ENCODE data around the gene OR2C1.

Gene OR2C1

GRCh38 chr16:3355589-3355988 is at the start of gene OR2C1:
OR2C1 (plus strand) TSS chr16:3355889; CDS start chr16:3355941, 52 bp downstream.
- FAIRE-seq: no peak

GRCh38 chr16:3306078-3306477 is 49.6 kb upstream of the OR2C1 start:
- no peak for DNase-seq (ENCODE audit: insufficient read length, low spot score)
- FAIRE-seq: no peak
- no peak for TF ChIP-seq POLR2A (IDR thresholded peaks at IDR 0.05; ENCODE audit: low read depth, low read length)

More at GRCh38 chr16:3355589-3355988, at the start of gene OR2C1:
- TF ChIP-seq POLR2A (IDR thresholded peaks at IDR 0.05; ENCODE audit: low read depth, low read length): no peak
- no peak for DNase-seq (ENCODE audit: insufficient read length, low spot score)

GRCh38 chr16:3311496-3311895 is 44.2 kb upstream of the OR2C1 start:
- DNase-seq (ENCODE audit: insufficient read length, low spot score): no peak
- no peak for TF ChIP-seq POLR2A (IDR thresholded peaks at IDR 0.05; ENCODE audit: low read depth, low read length)
- FAIRE-seq: no peak

GRCh38 chr16:3317315-3317999 is 38.2 kb upstream of the OR2C1 start:
- FAIRE-seq (no peak), DNase-seq (ENCODE audit: insufficient read length, low spot score) (no peak)

DNA sequence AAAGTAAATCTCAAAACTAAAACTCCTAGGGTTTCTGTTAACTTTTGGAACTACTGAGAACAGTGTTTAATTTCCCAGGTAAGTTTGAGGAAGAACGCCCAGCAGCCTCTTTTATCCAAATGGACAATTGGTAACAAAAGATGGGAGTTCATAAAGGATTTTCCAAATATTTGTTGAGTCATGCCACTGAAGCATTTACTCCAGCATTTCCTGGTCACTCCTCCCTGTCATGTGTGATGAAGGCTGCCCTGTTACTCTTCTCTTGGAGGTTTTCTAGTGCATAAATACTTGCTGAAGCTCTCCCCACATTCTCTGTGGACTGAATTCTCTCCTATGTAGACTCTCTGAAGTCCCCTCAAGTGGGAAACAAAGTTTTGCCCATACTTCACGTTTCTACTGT is 33.9 kb upstream of the OR2C1 start:
- DNase-seq (ENCODE audit: insufficient read length, low spot score) (no peak), FAIRE-seq (no peak)
- TF ChIP-seq POLR2A (IDR thresholded peaks at IDR 0.05; ENCODE audit: low read depth, low read length): no peak

More at GRCh38 chr16:3317315-3317999, 38.2 kb upstream of the OR2C1 start:
- TF ChIP-seq POLR2A (IDR thresholded peaks at IDR 0.05; ENCODE audit: low read depth, low read length): no peak

GRCh38 chr16:3327514-3327913 is 28.2 kb upstream of the OR2C1 start:
- DNase-seq (ENCODE audit: insufficient read length, low spot score) (no peak), FAIRE-seq (no peak)
- TF ChIP-seq POLR2A (IDR thresholded peaks at IDR 0.05; ENCODE audit: low read depth, low read length): no peak

- DNase-seq (ENCODE audit: insufficient read length, low spot score) (no peak), FAIRE-seq (no peak)
- no peak for TF ChIP-seq POLR2A (IDR thresholded peaks at IDR 0.05; ENCODE audit: low read depth, low read length)
Measured at GRCh38 chr16:3328104-3328503, 27.6 kb upstream of the OR2C1 start.

- FAIRE-seq: no peak
- no peak for DNase-seq (ENCODE audit: insufficient read length, low spot score)
- TF ChIP-seq POLR2A (IDR thresholded peaks at IDR 0.05; ENCODE audit: low read depth, low read length): no peak
Measured at GRCh38 chr16:3328643-3329042, 27.0 kb upstream of the OR2C1 start.

- FAIRE-seq: no peak
- no peak for TF ChIP-seq POLR2A (IDR thresholded peaks at IDR 0.05; ENCODE audit: low read depth, low read length)
Measured at GRCh38 chr16:3346041-3346440, 9.6 kb upstream of the OR2C1 start.

DNA sequence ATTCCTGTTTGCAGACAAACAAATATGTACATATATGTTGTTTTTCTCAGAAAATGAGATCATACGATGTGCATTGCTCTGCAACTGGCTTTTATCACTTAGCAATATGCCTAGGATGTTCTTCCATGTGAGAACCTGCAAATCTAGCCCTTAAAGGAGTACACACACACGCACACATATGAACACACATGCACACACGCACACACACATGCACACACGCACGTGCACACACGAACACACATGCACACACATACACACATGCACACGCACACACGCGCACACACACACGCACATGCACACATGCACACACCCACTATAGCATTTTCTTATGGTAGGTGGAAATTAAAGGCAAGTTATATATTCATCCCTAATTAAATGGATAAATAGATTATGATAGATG is 8.1 kb upstream of the OR2C1 start:
- TF ChIP-seq POLR2A (IDR thresholded peaks at IDR 0.05; ENCODE audit: low read depth, low read length): no peak
- FAIRE-seq (no peak), DNase-seq (ENCODE audit: insufficient read length, low spot score) (no peak)

More at GRCh38 chr16:3346041-3346440, 9.6 kb upstream of the OR2C1 start:
- DNase-seq (ENCODE audit: insufficient read length, low spot score): no peak

GRCh38 chr16:3348547-3349167 is 7.0 kb upstream of the OR2C1 start:
- DNase-seq (ENCODE audit: insufficient read length, low spot score): no peak
- no peak for FAIRE-seq
- no peak for TF ChIP-seq POLR2A (IDR thresholded peaks at IDR 0.05; ENCODE audit: low read depth, low read length)

- no peak for FAIRE-seq
- DNase-seq (ENCODE audit: insufficient read length, low spot score): no peak
- TF ChIP-seq POLR2A (IDR thresholded peaks at IDR 0.05; ENCODE audit: low read depth, low read length): no peak
Measured at GRCh38 chr16:3349175-3349574, 6.5 kb upstream of the OR2C1 start.

GRCh38 chr16:3356118-3356517 is 429 bp downstream of the OR2C1 start:
- FAIRE-seq: no peak
- DNase-seq (ENCODE audit: insufficient read length, low spot score): no peak
- TF ChIP-seq POLR2A (IDR thresholded peaks at IDR 0.05; ENCODE audit: low read depth, low read length): no peak

- no peak for FAIRE-seq
- no peak for TF ChIP-seq POLR2A (IDR thresholded peaks at IDR 0.05; ENCODE audit: low read depth, low read length)
- DNase-seq (ENCODE audit: insufficient read length, low spot score): no peak
Measured at GRCh38 chr16:3358871-3359270, 3.2 kb downstream of the OR2C1 start.

DNA sequence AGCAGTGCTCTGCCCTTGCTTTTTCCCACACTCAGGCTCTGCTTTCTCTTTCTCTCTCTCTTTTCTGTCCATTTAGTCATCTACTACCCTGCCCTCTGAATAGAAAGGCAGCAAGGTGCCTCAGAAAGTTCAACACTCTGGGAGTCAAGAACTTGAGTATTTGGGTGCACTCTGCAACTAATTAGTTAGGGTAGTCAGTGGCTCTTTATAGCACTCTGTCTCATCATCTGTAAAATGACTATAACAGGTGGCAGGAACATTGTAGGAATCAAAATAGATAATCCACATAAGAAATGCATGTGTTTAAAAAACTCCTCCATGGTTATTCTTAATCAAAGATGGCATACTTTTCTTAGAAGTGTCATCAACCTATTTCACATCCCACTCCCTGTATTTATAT is 7.2 kb downstream of the OR2C1 start:
- DNase-seq (ENCODE audit: insufficient read length, low spot score) (no peak), FAIRE-seq (no peak)
- TF ChIP-seq POLR2A (IDR thresholded peaks at IDR 0.05; ENCODE audit: low read depth, low read length): no peak

Measured in H54 (cell line).